ENCODE results near the gene A4GALT. TPM values are rescaled to one million over a fixed set of nuclear protein-coding genes. Genes with fewer than 3 reads are reported as not detected.

Gene A4GALT
- total and polyA plus RNA-seq, 2 of the 13 experiments (the other 11 are each of a cell fraction or from before 2014, with no cell fraction given): 0.09 to 1.1 TPM

DNA sequence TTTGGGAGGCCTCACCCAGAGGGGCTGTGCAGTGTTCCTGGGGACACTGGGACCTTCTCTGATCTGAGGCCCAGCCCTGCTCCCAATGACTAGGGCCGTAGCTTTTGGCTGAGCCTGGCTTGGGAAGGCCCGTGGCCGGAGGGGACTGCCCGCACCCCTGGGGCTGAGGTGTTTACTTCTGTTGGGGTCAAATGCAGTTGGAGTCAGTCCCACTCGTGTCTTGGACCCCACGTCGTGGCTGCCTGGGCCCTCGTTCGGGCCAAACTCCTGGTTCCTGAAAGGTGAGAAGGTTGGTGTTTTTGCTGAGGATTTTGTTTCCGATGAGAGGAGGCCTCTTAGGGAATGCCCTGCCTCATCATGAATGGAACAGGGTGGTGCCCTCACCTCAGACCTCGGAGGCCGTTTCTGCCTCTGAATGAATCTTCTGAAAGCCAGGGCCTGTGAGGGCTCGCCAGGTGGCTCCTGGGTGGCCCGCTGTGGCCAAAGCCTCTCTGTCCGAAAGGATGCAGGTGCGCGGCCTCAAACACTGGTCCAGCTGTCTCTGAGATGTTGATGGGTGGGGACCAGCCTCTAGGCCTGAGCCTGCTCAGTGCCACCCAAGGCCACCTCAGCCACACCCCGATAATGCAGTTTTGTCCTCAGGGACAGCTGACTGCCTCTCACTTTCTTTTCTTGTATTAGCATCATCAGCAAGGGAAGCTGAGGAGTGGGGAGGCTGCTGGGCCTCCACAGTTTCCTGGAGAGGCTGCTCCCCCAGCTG, 40.3 kb upstream of the A4GALT start:
- FAIRE-seq (no peak), ATAC-seq (0 out of 3 replicates have a peak, but pooled peaks have one; percentile 15), DNase-seq (ENCODE audit: low spot score) (no peak)
- Histone ChIP-seq H3K27me3 (ENCODE audit: control insufficient read depth in 1 of 2, insufficient read depth in 2 of 2, low read length in 2 of 2) (peaks cover 2 to 16% of the 10 kb centered on the region in 2 experiments; a peak in 3 of 5 replicates), H3K4me3 (replicated peaks in 1 of 3; ENCODE audit: insufficient read depth in 1 of 3, low read depth in 2 of 3, low read length in 3 of 3) (no peak overlapping the region), H3K4me2 (ENCODE audit: low read depth, low read length) (no peak overlapping the region), H3K4me1 (ENCODE audit: insufficient read depth, low read length) (peaks cover 37% of the 10 kb centered on the region), H4K20me1 (ENCODE audit: insufficient read depth, low read length) (no peaks in the 10 kb centered on the region), H2AFZ (ENCODE audit: low read length) (no peak overlapping the region), H3K9ac (ENCODE audit: insufficient read depth, low read depth, low read length) (no peak overlapping the region), H3K27ac (ENCODE audit: extremely low read length, insufficient read depth, low read length) (no peak overlapping the region), H3K36me3 (replicated peaks in 1 of 2; ENCODE audit: control insufficient read depth in 1 of 2, insufficient read depth in 2 of 2, low read length in 2 of 2) (no peaks in the 10 kb centered on the region), H3K9me3 (ENCODE audit: low read length) (no peaks in the 10 kb centered on the region), H3K79me2 (ENCODE audit: insufficient read depth, low read length) (no peaks in the 10 kb centered on the region)
- TF ChIP-seq ZFY (CRISPR knock-in tag; IDR thresholded peaks at IDR 0.05) (no peak), ZNF839 (CRISPR knock-in tag; IDR thresholded peaks at IDR 0.05; ENCODE audit: borderline replicate concordance) (no peak), CBX5 (CRISPR knock-in tag; IDR thresholded peaks at IDR 0.05; ENCODE audit: borderline replicate concordance) (no peak), HES4 (CRISPR knock-in tag; IDR thresholded peaks at IDR 0.05; ENCODE audit: borderline replicate concordance) (no peak), ZIK1 (CRISPR knock-in tag; IDR thresholded peaks at IDR 0.05; ENCODE audit: borderline replicate concordance, low read depth) (no peak), NFATC3 (CRISPR knock-in tag; IDR thresholded peaks at IDR 0.05) (no peak), NFKB2 (CRISPR knock-in tag; IDR thresholded peaks at IDR 0.05; ENCODE audit: borderline replicate concordance) (no peak), ADNP (CRISPR knock-in tag; IDR thresholded peaks at IDR 0.05) (no peak)
- TF ChIP-seq, protein P1, sequence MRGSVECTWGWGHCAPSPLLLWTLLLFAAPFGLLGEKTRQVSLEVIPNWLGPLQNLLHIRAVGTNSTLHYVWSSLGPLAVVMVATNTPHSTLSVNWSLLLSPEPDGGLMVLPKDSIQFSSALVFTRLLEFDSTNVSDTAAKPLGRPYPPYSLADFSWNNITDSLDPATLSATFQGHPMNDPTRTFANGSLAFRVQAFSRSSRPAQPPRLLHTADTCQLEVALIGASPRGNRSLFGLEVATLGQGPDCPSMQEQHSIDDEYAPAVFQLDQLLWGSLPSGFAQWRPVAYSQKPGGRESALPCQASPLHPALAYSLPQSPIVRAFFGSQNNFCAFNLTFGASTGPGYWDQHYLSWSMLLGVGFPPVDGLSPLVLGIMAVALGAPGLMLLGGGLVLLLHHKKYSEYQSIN (CRISPR knock-in tag; IDR thresholded peaks at IDR 0.05; ENCODE audit: borderline replicate concordance): no peak
- 11% methylated on average over 3 of the region's 18 CpGs for WGBS (ENCODE audit: low lambda C conversion rate)
- no TSS peak for BruUV-seq (replicated peaks)
- intact Hi-C loops (cut with micrococcal nuclease; ENCODE audit: unreplicated experiment): no loop called here
- in situ Hi-C loops (cut with HindIII; ENCODE audit: extremely low pct_ligation_motif_present, low pct_unique_long_range_greater_than_20kb): no loop called here
- ChIA-PET POLR2A (no interaction called here), CTCF (ENCODE audit: low intra/inter-chr PET ratio, low total read pairs) (no interaction called here)

Measured in HepG2 (cell line).